Mucosa of descending colon (tissue), 3 donors: ENCODE data around the gene KMT5B. TPM values are rescaled to one million over a fixed set of nuclear protein-coding genes. Genes with fewer than 3 reads are reported as not detected.

Experiments used
- ATAC-seq: fragments of 200-7000 bp; cut with Tn5 transposase; one replicate; pipeline ENCODE4 v1.9.1; 2020; ENCODE audit warnings: mild to moderate bottlenecking, moderate library complexity
- DNase-seq, 3 donors: peaks; one replicate each; pipeline ENCODE4 v3.0.0-alpha.2; 2020
- H3K36me3 ChIP-seq: fragments of 200-600 bp; one replicate; pipeline ENCODE4 v1.8.0; 2021; ENCODE audit warnings: low read depth, mild to moderate bottlenecking
- H3K4me1 ChIP-seq: fragments of 200-600 bp; one replicate; pipeline ENCODE4 v1.8.0; 2021; ENCODE audit warnings: low read depth, mild to moderate bottlenecking
- H3K4me3 ChIP-seq: fragments of 200-600 bp; one replicate; pipeline ENCODE4 v1.8.0; 2021; ENCODE audit warnings: mild to moderate bottlenecking
- H3K9me3 ChIP-seq: fragments of 200-600 bp; one replicate; pipeline ENCODE4 v1.8.0; 2021; ENCODE audit warnings: mild to moderate bottlenecking
- intact Hi-C, 2 donors: fragments of 100-400 bp; cut with DNase I in 1 of 2; cut with micrococcal nuclease in 1 of 2; formaldehyde crosslinking; loops; one replicate each; pipeline versions ENCODE4 v1.11.0 to v1.11.1; 2022; cut with DNase I, micrococcal nuclease
- total RNA-seq, 3 donors: library from RNA; stranded (reverse); fragmentation: NEBNext Ultra II Directional in 2 of 3; extraction: Animal tissue kit (Norgen Biotek cat#: 25700) in 2 of 3; gene quantifications; one replicate each; pipeline versions ENCODE4 v1.2.1 to v1.2.4, GENCODE V29; 2021 to 2023
- TF ChIP-seq, protein P1 (sequence below): fragments of 200-600 bp; IDR thresholded peaks from one replicate; pipeline ENCODE4 v1.8.0; 2022; ENCODE audit warnings: antibody characterized with exemption, mild to moderate bottlenecking
- donor health status: DM: no; HTN: no; CAD: no; lungs with moderate emphysema.
- donor health status: DM: no; HTN: no; CAD: no.
- donor health status: DM: no; HTN: yes; CAD: no.

KMT5B gene
- total RNA-seq, 3 donors from 2014 or later: 56.4 to 71.3 (median 65.1) TPM

GRCh38 chr11:68158580-68158979 lies 54.5 kb downstream of the KMT5B start:
- Histone ChIP-seq H3K9me3 (no peaks in the 10 kb centered on the region), H3K4me1 (no peaks in the 10 kb centered on the region), H3K36me3 (no peaks in the 10 kb centered on the region), H3K4me3 (no peak overlapping the region)
- DNase-seq: no peak
- intact Hi-C loops: no loop called here
- TF ChIP-seq, protein P1, sequence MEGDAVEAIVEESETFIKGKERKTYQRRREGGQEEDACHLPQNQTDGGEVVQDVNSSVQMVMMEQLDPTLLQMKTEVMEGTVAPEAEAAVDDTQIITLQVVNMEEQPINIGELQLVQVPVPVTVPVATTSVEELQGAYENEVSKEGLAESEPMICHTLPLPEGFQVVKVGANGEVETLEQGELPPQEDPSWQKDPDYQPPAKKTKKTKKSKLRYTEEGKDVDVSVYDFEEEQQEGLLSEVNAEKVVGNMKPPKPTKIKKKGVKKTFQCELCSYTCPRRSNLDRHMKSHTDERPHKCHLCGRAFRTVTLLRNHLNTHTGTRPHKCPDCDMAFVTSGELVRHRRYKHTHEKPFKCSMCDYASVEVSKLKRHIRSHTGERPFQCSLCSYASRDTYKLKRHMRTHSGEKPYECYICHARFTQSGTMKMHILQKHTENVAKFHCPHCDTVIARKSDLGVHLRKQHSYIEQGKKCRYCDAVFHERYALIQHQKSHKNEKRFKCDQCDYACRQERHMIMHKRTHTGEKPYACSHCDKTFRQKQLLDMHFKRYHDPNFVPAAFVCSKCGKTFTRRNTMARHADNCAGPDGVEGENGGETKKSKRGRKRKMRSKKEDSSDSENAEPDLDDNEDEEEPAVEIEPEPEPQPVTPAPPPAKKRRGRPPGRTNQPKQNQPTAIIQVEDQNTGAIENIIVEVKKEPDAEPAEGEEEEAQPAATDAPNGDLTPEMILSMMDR: no peak
- no peak for ATAC-seq

DNA sequence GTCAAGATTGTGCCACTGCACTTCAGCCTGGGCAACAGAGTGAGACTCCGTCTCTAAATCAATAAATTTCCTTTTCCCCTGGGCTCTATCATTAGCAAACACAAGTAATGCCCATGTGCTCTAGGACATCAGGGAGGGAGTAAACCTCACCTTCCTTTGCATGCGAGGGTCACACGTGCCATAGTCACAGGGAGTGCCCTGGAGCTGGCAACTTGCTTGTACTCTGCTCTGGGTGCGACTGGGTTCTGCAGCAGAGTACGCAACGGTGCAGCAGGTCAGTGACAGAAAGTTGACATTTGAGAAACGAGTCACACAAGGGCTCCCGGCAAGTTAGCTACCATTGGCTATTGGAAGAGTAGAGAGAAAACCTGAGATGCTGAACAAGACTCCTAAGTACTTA lies 59.4 kb downstream of the KMT5B start:
- H3K4me3 ChIP-seq: no peak overlapping the region
- peaks cover 5% of the 10 kb centered on the region for H3K4me1 ChIP-seq
- no peaks in the 10 kb centered on the region for H3K36me3 ChIP-seq
- TF ChIP-seq, protein P1: no peak
- DNase-seq (peak; percentile 71 to 73 (median 72)), ATAC-seq (peak; percentile 88)
- intact Hi-C loops: no loop called here
- no peaks in the 10 kb centered on the region for H3K9me3 ChIP-seq

GRCh38 chr11:68150037-68150436 lies 63.1 kb downstream of the KMT5B start:
- TF ChIP-seq, protein P1: no peak
- ATAC-seq: no peak
- intact Hi-C loops: no loop called here

DNA sequence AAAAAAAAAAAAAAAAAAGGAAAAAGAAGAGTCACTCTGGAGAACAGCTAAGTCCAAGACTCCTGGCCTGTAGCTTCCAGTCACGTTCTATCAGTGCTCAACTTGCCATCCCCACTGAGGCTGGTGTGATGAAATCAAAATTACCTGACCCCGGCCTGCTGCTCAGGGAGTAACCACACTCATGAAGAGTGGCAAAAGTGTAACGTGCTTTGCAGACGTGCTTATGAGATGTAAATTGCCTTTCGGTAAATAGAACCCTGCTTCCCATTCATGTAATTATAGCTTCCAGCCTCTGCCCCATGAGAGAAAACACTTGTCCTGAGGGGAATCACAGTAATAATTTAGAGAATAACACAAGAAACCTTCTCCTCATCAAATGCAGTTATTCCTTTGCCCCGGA lies 63.7 kb downstream of the KMT5B start:
- ATAC-seq (no peak), DNase-seq (peak in 1 of 3 donors; percentile 12)
- Histone ChIP-seq H3K4me3 (no peak overlapping the region), H3K9me3 (no peaks in the 10 kb centered on the region), H3K36me3 (no peaks in the 10 kb centered on the region), H3K4me1 (peaks cover 25% of the 10 kb centered on the region)
- intact Hi-C loops: no loop called here
- TF ChIP-seq, protein P1: no peak

More at GRCh38 chr11:68150037-68150436, 63.1 kb downstream of the KMT5B start:
- Histone ChIP-seq H3K36me3 (no peaks in the 10 kb centered on the region), H3K4me1 (peaks cover 25% of the 10 kb centered on the region), H3K9me3 (no peaks in the 10 kb centered on the region), H3K4me3 (no peak overlapping the region)
- peak in 1 of 3 donors; percentile 25 for DNase-seq

- H3K9me3 ChIP-seq: no peaks in the 10 kb centered on the region
- TF ChIP-seq, protein P1: no peak
- H3K4me1 ChIP-seq: peaks cover 25% of the 10 kb centered on the region
- no peak overlapping the region for H3K4me3 ChIP-seq
- intact Hi-C loops: no loop called here
- ATAC-seq (peak; percentile 8), DNase-seq (peak in 1 of 3 donors; percentile 62)
- H3K36me3 ChIP-seq: no peaks in the 10 kb centered on the region
These were observed 64.2 kb downstream of the KMT5B start for GRCh38 chr11:68148879-68149278.
